H1 (cell line): ENCODE measurements around the gene WDFY3. TPM values are rescaled to one million over a fixed set of nuclear protein-coding genes. Genes with fewer than 3 reads are reported as not detected.

ENCODE experiments used
- CBX5 ChIP-seq: fragments of 300-800, 300-1000 bp; sonication (generic); IDR thresholded peaks from 2 replicates; pipeline ENCODE4 v1.7.1; 2016; ENCODE audit warnings: antibody characterized with exemption, low read length, low read depth
- CHD7 ChIP-seq: fragments of 300-600 bp; sonication (generic); IDR thresholded peaks from 2 replicates; pipeline ENCODE4 v1.7.1; 2012; ENCODE audit warnings: low read length, moderate library complexity, mild to moderate bottlenecking, inconsistent platforms; ENCODE audit not compliant: insufficient replicate concordance
- polyA plus RNA-seq, 7 experiments: library from polyadenylated mRNA; depleted of rRNA in 3 of 7; stranded (reverse) in 5 of 7; unstranded in 2 of 7; fragments of >200 nt in 5 of 7; fragments of 200-250 nt in 2 of 7; gene quantifications; 1 replicate in 5 of 7; 2 replicates in 1 of 7; 4 replicates in 1 of 7; pipeline versions ENCODE4 v1.2.1 to v1.2.3, GENCODE V29; 2011 to 2013; ENCODE audit warnings: missing spikeins in 2 of 7, mixed read lengths in 2 of 7
- total RNA-seq: library from RNA; stranded (reverse); fragmentation: NEBNext Ultra II Directional; extraction: Animal tissue kit (Norgen Biotek cat#: 25700); gene quantifications from 2 replicates; pipeline ENCODE4 v1.2.1, GENCODE V29; 2021

WDFY3 gene
- total and polyA plus RNA-seq, 2 of the 8 experiments (the other 6 are each of a cell fraction or from before 2014, with no cell fraction given): 25.6 to 62.4 TPM

GRCh38 chr4:84669201-84669600, 297.3 kb downstream of the WDFY3 start (continued):
- no peak for TF ChIP-seq CHD7
- TF ChIP-seq CBX5: no peak
